HG02981 (cell line): ENCODE measurements around the gene ABHD2.
"Not testable (repeated sequence)": the region's sequence is repeated elsewhere in the genome, so short reads cannot be mapped to it uniquely, and the experiment has no call there.

Experiments used
- ATAC-seq: cut with Tn5 transposase; IDR thresholded peaks from one replicate; pipeline ENCODE4 v1.9.1; 2021; ENCODE audit warnings: mild to moderate bottlenecking, moderate library complexity; ENCODE audit not compliant: unreplicated experiment

Gene ABHD2

DNA sequence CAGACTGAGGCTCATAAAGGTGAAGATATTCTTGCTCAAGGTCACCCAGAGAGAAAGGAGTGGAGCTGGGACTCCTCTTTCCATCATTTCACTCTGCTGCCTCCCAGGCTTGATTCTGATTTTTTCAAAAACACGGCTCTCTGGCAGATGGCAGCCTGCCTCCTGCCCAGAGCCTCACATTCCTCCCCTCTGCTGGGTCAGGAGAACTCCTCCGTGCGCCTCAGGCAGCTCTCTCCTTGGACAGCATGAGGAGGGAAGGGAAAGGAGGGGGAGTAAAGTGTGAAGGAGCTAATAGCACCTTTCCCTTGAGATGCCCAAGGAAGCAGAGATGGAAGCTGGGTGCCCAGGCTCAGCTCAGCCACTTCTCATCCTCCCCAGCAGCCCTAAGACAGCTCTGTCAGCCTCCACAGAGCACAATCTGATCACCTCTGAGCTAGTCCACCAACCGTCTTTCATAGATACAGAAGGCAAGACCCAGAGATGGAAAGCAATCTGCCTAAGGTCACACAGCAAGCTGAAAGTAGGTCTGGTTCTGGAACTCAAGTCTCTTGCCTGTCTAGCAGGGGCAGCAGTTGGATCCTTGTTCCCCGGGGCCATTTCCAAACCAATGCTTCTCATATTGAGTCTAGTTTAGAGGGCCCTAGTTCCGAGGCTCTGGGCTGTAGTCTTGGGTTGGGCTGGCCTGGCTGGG is 129.6 kb downstream of the ABHD2 start:
- ATAC-seq: no peak

DNA sequence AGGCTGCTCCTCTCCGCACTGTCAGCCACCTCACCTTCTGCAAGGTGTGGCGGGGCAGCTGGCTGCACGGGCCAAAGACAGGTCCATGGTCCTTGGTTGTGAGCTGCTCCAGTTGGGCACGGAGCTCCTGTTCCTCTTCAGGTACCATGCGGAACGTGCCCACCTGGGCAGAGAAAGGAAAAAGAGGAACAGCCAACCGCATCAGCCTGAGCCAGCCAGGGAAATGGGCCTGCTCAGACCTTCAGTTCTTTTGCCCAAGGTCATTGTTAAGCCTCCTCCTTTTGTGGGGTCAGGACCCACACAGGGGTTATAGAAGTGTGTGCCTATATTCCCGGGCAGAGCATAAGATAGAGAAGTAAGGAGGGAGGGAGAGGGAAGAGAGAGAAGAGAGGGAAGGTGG is 130.3 kb downstream of the ABHD2 start:
- no peak for ATAC-seq

DNA sequence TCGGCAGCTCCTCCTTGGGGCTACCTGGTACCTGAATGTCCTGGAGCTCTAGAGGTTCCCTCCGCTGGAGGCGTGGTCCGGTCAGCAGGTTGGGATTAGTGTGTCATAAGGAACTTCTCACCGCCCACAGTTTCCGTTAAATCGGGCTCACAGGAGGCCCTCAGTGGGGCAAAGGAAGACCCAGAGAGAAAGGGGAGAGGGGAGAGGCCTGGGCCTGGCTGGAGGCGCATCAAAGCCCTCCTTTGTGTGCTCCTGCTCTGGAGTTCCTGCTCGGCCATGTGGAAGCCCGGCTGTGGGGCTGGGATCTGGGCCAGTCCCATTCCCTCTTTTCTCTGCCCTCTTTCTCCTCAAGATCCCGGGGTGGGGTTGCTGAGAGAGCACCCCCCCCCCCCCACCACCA is 133.3 kb downstream of the ABHD2 start, which contains the start of gene RLBP1:
Gene RLBP1, minus strand, starts transcription at position 37 of the 400 bp plus-strand sequence. CDS start 2,604 bp downstream, outside the sequence.
- no peak for ATAC-seq

DNA sequence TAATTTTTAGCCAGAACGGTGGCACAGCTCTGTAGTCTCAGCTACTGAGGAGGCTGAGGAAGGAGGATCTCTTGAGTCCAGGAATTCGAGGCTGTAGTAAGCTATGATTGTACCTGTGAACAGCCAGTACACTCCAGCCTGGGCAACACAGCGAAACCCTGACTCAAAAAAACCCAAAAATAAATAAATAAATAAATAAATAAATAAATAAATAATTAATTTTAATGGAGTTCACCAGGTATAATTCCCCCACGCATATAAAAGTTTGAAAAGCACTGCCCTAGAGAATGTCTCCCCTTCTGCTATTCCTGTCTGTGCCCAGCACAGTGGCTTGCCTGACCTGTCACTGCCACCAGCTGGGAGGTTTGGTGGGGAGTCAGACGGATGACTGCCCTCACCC is 137.3 kb downstream of the ABHD2 start:
- ATAC-seq: no peak

DNA sequence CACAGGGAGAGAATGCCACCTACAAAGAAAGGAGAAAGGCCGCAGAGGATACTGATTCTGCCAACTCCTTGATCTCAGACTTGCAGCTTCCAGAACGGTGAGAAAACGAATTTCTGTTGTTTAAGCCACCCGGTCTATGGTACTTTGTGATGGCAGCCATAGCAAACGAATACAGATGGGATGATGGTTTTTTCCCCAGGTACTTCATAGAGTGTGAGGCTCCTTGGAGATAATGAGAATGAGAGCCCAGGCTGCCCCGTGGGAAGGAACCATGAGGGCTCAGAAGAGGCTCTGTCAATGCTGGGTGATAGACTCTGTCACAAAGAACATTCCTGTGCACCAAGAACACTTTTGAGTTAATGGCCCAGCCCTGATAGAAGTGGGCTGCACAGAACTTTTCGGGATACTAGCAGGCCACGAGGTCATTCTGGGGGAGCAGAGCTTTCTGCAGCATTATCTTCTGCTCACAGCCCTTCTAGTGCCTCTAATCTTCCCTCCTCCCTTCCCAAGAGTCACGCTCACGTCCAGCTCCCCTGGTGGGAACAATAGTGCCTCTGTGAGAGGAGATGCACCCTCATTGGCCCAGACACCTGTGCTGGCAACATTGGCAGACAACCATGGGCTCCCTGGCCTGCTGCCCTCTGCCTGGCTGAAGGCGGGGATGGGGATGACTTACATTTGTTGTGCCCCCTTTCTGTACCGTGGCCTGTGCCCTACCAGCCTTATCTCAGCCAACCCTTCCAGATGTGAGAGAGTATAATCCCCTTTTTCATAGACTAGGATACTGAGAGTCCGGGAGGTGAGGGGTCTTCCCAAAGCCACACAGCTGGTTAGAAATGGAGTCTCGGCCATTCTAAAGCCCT is 138.3 kb downstream of the ABHD2 start:
- no peak for ATAC-seq

DNA sequence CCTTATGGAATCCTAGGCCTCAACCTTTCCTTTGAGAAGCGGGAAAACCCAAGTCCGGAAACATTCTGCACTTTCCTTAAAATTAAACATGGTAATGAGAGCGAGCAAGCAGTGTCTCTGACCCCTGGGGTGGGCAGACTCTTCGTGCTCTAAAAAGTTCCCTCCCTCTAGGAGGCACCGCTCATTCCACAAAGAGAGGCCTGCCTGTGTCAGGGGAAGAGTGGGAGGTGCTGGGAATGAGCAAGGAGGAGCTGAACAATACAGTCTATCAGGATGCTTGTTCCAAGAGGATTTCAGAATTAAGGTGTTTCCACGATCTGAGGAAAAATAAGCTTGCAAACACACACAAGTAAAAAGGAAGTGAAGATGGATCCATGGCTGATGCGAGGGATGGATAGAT is 139.2 kb downstream of the ABHD2 start:
- ATAC-seq: no peak

DNA sequence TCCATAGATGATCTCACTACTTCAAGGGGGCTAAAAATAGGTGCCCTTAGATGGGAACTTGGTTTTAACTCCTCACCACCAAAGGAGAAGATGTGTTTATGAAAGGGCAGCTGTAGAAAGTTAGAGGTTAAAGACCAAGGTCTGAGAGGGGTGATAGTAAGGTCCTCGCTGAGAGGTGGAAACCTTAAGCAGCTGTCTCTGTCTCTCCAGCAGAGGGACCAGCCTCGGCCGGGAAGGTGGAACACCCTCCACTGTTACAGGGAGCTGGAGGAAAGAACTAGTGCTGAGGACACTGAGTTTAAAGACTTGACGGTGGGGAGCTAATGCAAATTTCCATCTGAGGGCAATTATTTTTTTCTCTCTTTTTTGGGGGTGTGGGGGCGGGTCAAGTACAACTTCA is 142.0 kb downstream of the ABHD2 start:
- ATAC-seq: no peak

DNA sequence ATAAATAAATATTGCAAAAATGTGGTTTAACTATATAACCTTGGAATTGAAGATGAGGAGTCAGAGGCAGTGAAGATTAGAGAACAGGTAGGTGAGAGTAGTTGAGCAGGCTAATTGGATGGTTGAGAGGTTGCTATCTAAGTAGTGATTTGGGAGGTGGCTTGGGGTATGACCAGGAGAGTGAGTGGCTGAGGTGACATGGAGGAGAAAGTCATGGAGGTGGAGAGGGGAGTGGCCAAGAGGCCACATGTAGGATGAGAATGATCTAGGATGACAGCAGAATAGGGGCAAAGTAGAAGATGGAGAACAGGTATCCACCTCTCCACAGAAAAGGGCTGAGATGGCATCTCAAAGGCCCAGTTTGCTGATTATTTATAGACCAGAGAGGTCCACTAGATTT is 143.6 kb downstream of the ABHD2 start:
- no peak for ATAC-seq

DNA sequence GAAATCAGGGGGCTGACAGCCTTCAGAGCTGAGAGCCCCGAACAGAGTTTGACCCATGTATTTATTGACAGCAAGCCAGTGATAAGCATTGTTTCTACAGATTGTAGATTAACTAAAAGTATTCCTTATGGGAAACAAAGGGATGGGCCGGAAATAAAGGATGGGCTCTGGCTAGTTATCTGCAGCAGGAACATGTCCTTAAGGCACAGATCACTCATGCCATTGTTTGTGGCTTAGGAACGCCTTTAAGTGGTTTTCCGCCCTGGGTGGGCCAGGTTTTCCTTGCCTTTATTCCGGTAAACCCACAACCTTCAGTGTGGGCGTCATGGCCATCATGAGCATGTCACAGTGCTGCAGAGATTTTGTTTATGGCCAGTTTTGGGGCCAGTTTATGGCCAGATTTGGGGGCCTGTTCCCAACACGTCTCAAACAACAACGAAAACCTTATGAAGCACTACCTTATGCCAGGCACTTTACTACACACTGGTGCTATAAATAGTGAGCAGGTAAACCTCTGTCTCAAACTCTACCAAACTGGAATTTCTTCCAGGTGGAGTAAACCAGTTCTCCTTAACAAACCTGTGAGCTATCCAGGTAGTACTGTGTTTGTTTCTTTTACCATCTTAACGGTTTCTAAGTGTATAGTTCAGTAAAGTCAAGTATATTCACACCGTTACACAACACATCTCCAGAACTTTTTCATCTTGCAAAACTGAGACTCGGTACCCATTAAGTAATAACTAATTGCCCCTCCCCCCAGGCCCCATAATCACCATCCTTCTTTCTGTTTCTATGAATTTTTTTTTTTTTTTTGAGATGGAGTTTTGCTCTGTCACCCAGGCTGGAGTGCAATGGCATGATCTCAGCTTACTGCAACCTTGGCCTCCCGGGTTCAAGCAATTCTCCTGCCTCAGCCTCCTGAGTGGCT is 151.9 kb downstream of the ABHD2 start:
- ATAC-seq: not testable (repeated sequence)

DNA sequence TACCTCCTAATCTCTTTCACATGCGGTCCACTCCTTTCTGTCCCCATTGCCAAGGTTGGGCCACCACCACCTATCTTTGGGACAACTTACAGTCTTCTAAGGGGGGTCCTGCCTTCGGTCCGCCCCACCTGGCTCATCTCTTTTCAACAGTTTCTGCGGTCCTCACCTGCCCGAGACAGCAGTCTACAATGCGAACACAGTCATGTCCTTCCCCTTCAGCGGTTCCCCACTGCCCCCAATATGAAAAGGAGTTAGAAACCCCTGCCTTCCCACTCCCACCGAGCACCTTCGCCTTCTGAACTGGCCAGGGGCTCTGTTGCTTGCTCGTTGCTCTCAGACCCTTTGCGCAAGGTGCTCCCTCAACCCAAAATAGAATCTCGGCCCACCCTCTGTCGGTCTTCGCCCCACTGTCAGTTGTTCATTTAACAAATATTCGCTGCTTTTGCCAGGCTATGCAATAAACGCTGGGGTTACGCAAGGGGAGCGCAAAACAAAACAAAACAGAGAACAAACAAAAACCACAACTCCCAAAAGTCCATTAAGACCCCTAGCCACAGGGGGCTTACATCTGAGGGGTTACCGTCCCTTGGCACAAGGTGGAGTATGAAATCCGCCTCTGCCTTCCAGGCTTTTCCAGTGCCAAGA is 154.9 kb downstream of the ABHD2 start:
- ATAC-seq: no peak

DNA sequence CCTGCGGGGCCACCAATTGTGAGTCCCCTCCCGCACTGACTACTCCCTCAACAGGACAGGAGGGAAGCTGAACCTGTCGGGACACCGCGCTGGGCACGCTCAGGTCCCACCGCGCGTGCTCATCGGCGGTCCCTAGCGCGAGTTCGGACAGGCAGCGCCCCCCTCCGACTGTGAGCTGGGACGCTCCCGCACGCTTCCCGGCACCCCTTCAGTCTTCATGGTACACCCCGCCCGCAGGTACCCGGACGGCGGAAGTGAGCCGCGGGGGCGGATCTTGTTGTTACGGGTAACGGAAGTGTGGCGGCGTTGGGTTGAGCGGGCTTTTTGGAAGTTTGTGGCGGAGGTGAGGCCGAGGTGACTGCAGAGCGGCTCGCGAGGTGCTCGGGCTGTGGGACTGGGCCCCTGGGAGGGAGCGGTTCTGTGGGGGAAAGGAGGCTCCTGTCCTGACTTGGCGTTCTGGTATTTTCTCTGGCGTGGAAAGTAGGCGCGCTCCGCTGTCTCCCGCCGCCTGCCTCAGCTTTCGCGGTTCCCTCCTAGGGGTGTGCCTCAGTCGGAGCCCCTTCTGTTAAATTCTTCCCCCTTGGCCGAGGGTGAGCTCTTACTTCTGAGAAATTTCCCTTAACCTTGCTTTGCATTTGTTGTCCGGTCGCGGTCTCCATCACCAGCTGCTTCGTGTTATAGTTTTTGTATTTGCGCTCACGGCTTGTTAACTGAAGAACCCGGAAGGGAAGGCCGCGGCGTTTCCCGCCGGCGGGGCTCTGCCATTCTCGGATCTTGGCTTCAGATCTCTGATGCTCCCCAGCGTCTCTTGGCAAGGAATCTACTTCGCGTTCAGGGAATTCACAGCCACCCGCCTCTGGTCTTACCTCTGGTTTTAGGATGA is 155.7 kb downstream of the ABHD2 start, which contains the start of gene FANCI:
Gene FANCI, plus strand, starts transcription at position 289 of the 883 bp plus-strand sequence. CDS start 3,669 bp downstream, outside the sequence.
- peak; percentile 91 for ATAC-seq

DNA sequence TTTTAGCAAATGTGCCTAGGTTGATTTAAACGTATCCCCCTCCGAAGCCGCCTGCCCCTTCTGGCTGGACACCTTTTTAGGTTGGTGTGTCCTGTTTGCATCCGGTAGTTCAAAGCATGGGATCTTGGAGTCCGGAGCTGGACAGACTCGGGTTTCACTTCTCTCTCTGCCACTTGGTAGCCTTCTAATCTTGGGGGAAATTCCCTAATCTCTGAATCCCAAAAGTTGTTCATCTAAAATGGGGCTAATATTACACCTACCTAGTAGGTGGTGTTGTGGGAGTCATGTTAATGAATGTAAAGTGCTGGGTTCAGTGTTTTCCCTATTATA is 156.3 kb downstream of the ABHD2 start:
- ATAC-seq: peak; percentile 15

DNA sequence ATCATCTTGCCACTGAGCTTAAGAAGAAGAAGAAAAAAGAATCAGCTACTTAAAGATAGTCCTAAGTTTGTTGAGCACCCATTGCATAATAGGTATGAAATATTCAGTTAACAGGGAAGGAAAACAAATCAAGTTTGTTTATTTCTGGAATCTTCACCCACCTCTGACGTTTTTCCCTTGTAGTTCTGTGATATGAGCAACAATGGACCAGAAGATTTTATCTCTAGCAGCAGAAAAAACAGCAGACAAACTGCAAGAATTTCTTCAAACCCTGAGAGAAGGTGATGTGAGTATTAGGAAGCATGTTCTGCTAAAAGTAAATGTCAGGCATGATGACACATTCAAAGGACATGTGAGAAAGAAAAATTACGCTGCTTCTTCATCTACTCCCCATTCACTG is 159.2 kb downstream of the ABHD2 start:
- ATAC-seq: no peak

DNA sequence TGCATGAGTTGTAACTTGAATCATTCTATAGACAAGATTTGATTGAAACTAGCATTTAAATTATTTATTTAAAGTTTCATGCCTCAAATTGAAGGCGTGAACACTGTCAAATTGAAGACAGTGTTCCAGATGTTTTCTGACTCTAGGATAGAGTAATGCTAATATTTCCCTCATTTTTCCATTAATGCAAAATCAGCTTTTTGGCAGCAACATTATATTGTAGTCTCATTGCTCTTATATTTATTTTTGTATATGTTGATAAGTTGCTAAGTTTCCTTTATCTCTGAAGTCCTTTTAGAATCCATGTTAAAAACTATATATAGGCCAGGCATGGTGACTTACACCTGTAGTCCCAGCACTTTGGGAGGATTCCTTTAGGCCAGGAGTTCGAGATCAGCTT is 160.3 kb downstream of the ABHD2 start:
- ATAC-seq: no peak

DNA sequence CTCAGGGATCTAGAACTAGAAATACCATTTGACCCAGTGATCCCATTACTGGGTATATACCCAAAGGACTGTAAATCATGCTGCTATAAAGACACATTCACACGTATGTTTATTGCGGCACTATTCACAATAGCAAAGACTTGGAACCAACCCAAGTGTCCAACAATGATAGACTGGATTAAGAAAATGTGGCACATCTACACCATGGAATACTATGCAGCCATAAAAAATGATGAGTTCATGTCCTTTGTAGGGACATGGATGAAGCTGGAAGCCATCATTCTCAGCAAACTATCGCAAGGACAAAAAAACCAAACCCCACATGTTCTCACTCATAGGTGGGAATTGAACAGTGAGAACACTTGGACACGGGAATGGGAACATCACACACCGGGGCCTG is 161.9 kb downstream of the ABHD2 start:
- ATAC-seq: not testable (repeated sequence)
